HG02642 (cell line): ENCODE results near the gene PTPRM.

ENCODE experiments used
- ATAC-seq: cut with Tn5 transposase; IDR thresholded peaks from one replicate; pipeline ENCODE4 v1.9.1; 2021; ENCODE audit warnings: mild to moderate bottlenecking; ENCODE audit not compliant: unreplicated experiment, poor library complexity

The PTPRM gene

GRCh38 chr18:7624697-7625096 is 57.6 kb downstream of the PTPRM start:
- no peak for ATAC-seq

DNA sequence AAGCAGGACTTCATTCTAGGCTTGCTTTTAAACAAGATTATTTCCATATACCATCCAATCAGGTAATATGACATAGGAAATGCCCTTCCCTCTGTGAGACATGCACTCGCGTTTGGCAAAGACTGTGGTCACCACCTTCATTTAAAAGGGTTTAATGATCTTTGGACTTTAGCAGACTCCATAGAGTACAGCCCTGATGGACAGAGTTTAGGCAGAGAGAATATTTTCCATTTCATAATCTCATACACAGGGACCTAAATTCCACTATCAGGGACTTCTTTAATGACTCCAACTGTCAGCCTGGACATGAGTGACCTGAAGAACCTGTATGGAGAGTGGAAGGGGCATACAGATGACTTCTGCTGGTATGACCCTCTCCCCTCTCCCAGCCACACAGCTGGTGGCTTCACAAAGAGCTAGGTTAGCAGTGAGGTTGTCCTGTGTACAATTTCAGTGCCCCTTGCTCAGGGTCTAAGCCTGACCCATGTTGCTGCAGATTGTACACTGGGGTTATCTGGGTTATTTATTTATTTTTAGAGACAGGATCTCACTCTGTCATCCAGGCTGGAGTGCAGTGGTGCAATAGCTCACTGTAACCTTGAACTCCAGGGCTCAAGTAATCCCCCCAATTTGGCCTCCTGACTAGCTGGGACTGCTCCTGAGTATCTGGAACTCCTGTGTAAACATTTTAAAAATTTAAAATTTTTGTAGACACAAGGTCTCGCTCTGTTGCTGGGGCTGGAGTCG is 59.2 kb downstream of the PTPRM start:
- no peak for ATAC-seq

DNA sequence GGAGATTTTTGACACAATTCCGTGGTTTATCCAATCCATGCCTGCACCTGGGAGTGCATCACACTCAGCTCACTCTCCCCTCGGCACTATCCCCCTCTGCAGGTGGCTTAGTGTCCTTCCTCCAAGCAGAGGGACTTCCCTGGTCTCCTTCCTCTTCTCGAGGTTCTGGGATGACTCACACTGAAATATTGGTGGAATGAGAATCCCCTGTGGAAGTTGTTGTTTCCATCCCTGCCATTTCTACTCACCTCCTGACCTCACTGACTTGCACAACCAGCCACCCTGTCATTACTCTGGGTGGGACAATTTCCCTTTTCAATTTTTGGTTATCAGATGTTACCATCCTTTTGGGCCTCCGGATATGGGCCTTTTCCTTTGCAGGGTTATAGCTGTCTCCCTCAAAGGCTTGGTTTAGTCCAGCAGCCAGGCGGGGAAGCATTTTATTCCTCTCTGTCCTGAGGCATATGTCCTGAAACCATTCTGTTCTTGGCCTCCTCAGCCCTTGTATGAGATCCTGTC is 59.9 kb downstream of the PTPRM start:
- no peak for ATAC-seq

- ATAC-seq = no peak
Measured at GRCh38 chr18:7629416-7629815, 62.3 kb downstream of the PTPRM start.

DNA sequence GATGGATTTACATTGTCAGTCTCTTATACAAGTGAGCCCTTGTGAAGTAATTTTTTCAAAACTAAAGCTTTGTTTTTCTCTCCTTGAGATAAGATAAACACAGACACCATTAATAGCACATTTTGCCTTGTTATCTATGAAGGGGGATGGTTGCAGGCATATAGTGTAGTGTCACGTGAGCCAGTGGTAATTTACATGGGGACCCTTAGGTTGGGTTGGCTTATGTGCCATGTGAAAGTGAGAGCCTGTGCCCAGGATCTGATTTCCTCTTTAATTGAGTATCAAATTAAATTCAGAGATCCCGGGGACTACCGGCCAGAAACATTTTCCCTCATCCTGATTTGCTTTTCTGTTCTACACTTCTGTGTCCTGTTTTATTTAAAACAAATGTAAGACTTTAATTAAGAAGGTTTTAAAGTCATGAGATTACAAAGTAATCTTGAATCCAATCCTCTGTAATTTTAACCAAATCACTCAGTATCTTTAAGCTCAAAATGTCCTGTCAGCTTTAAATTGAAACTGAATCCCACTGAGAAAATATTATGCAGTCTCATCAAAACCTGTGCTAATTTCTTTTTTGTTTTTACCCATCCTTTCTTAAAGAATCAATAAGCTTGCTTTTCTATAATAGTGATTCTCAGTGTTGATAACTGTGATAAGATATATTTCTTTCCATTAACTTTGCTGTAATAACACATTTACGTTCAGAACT is 63.8 kb downstream of the PTPRM start:
- ATAC-seq = no peak

GRCh38 chr18:7632152-7633098 is 65.3 kb downstream of the PTPRM start:
- ATAC-seq = no peak

DNA sequence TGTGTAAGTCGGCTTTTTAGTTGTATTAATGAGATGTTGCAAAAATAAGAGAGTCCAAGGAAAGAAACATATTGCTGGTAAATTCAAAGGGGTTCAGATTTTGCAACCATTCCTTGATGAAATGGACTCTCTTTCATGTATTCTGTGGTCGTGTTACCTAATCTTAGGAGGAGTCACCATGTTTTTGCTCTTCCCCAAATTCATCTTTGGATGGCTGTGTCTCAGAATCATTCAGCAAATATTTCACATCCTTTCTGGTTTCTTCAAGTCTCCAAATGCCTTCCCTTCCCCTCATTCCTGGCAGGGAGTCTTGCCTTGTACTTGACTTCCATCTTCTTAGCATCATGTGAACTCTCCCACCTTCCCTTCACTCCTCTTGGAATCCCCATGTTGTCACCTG is 66.1 kb downstream of the PTPRM start:
- ATAC-seq = no peak

DNA sequence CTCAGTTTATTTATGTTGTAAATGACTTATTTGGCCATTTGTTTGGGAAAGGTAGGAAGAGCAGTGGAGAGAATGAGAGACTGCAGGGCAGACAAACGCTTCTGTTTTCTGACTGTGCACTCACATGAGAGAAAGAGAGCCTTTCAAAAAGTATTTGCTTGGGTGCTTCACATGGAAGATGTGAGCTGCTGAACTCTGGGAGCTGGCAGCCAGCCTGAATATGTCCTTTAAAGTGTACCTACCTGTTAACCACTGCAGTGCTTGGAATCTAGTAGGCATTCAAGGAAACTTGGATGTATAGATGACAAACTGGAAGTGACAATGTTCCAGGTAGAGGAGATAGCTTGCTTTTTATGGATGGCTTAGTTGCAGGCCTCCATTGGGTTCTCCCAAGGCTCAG is 68.8 kb downstream of the PTPRM start:
- ATAC-seq = no peak

DNA sequence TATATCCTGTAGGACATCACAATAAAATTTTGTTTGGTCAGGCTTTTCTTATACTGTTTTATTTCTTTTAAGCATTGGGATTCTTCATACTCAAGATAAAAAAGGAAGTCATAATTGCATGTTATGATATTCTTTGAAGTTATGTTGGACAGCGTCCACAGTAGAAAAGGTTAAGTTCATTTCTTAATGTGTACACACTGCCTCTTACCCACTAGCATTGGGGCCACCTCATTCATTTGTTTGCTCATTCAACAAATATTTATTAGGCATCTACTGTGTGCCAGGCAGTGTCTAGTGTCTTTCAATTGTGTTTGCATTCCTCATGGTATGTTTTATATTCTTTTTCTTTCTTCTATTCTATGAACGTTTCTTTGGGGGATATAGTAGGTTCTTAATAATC is 70.2 kb downstream of the PTPRM start:
- ATAC-seq = no peak

- ATAC-seq = no peak
Measured at GRCh38 chr18:7638321-7638720, 71.2 kb downstream of the PTPRM start.

DNA sequence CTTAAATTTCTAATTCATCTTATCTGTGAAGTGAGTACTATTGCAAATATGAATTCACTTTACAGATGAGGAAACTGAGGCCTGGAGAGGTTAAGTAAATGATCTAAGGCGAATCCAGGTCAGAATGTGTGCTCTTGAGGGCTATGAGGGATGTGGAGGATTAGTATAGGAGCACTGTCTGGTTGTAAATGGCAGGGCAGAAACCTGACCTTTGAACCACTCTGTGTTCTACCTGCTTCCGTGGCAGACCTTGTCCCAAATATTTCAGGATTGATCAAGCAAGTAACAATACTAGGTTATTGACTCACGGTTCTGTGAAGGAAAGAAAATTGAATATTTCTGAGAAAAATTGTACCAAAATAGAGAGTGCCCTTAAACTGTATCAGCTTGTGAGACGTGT is 74.7 kb downstream of the PTPRM start:
- ATAC-seq = no peak

- ATAC-seq = no peak
Measured at GRCh38 chr18:7642331-7642890, 75.3 kb downstream of the PTPRM start.

DNA sequence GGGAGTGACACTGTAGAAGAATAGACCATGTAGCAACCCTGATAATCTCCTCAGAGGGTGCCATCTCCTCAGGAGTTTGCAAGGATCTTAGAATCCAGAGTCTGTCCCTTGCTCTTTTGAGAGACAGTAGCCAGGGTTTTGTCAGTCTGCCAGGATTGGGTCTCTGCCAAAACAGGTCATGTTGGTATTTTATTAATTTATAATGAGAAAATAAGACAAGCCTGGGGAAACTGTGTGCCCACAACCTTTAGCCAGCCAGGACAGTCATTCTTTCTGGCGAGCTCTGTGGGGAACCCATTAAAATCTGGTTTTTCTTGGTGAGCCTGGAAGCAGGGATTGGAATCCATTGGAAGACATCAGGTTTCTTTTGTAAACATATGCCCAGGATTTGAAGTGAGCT is 78.6 kb downstream of the PTPRM start:
- no peak for ATAC-seq

GRCh38 chr18:7646174-7646886 is 79.2 kb downstream of the PTPRM start:
- no peak for ATAC-seq

DNA sequence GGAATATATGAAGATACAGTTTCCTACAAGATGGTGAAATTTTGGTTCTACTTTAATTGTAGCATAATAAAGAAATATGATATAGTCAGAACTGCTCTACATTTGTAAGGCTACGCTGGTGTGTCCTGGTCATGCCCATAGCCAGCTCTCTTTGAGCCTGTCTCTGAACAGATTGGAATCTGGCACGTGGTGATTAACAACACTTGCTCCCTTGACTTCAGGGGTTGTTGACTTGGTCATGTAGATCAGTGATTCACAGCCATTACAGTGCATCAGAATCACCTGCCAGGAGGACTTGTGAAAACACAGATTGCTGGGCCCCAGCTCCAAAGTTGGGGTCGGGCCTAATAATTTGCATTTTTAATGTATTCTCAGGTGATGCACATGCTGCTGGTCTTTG is 80.4 kb downstream of the PTPRM start:
- no peak for ATAC-seq

DNA sequence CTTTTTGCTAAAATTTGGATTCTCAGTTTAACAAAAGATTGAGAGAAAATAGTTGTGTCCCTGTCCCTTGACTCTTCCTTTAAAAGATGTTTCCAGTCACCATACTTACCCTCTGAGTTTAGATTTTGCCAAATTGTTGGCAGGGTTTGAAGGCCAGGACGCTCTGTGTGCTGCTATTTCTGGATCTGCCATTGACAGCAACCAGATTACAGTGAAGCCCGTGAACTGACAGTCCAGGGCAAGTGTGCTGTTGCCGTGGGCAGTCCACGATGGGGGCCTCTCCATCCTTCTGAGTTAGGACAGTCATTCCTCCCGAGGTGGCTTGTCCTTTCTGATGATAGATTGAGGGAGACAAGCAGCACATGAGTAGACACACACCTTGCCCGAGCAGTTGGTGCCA is 89.9 kb downstream of the PTPRM start:
- no peak for ATAC-seq

- ATAC-seq = no peak
Measured at GRCh38 chr18:7657937-7658336, 90.8 kb downstream of the PTPRM start.

DNA sequence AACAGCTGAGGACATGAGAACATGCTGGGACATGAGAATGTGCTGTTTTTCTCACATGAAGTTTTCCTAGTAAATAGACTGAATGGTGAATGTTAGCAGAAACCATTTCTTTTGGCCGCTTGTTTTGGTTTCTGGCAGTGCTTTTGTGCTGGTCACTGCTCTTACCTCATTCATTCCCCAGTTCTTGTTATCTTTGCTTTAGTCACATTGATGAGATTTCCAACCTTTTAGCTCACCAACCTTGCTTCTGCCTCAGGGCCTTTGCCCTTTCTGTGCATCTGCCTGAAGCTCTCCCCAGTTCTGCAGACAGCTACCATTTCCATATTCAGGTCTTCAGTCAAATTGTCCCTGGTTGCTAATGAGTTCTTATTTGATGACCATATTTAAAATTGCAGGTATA is 91.6 kb downstream of the PTPRM start:
- no peak for ATAC-seq

GRCh38 chr18:7661207-7661606 is 94.1 kb downstream of the PTPRM start:
- ATAC-seq = no peak

DNA sequence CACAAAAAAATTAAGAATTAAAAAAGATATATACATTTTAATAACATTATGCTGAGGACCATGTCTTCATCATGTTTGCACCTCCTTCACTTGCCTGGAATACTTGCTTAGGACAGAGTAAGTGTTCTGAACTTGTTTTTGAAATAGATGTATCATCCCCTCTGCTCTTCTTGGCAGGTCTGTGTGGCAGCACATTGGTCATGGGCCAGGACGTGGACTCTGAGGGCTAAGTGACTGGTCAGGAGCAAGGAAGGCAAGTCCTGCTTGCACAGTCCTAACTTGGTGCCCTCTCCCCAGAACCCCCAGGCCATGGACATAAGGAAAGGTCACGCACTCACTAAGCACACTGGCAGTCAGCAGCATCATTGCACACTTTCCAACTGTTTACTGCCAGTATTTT is 95.8 kb downstream of the PTPRM start:
- no peak for ATAC-seq
